ENCODE measurements around the gene SEC31B. TPM values are rescaled to one million over a fixed set of nuclear protein-coding genes. Genes with fewer than 3 reads are reported as not detected.

SEC31B gene
- total RNA-seq, 1 experiment from 2014 or later: 6.3 TPM

DNA sequence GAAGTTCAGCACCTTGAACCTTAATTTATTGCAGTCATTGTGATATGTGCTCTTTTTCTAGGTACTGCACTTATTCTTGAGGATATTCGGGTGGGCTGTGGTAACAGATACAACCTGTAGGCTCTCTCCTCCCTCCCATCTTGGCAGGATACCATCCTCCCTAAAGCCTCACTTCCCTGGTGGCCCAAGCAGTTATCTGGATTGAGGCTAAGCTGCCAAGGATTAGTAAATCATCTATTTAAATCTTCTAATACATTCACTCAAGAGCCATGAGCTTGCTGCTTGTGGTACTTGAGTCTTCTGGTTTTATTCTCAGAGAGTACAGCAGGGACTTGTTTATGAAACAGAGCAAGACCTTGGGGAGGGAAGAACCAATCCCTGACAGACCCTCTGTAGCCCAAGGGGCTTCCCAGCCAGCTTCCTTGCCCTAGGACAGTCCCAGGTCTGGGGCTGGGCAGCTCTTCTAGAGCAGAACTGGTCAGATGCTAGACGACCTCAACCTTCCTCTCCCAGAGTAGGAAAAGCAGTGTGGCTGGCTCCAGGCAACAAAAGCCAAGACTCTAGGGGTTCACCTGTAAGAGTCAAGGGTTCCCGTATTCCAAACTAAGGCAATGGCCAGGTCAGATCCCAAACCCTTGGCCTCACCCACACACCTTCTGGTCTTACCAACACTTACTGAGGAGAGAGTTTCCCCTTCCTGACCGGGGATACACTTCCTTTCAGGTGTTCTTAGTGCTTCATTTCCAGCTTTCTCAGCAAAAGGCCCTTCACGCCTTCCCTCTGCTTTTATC lies 35.6 kb downstream of the SEC31B start:
- H3K9me3 ChIP-seq (ENCODE audit: control insufficient read depth, low read depth, low read length): no peaks in the 10 kb centered on the region
- peaks cover 96% of the 10 kb centered on the region for H3K27me3 Mint-ChIP-seq (ENCODE audit: low read depth)
- peaks cover 50 to 52% of the 10 kb centered on the region in 2 experiments for H3K4me1 Mint-ChIP-seq
- no peak overlapping the region for H3K56ac ChIP-seq (ENCODE audit: insufficient read length, low read depth, low read length)
- no peaks in the 10 kb centered on the region for H4K20me1 ChIP-seq (ENCODE audit: control insufficient read depth, insufficient read depth, insufficient read length)
- DNase-seq: no peak
- no peaks in the 10 kb centered on the region for H3K79me1 ChIP-seq (ENCODE audit: insufficient read depth, low read depth, low read length, poor library complexity, severe bottlenecking)
- no peak overlapping the region for H3K27ac ChIP-seq (ENCODE audit: insufficient read length, low read depth, low read length)
- H3K23me2 ChIP-seq (ENCODE audit: insufficient read length, low read depth, low read length, poor library complexity, severe bottlenecking): peaks cover 8% of the 10 kb centered on the region
- no peak overlapping the region for H3K14ac ChIP-seq (ENCODE audit: insufficient read depth, low read length)
- H4K5ac ChIP-seq (ENCODE audit: insufficient read length, low read depth, low read length): no peak overlapping the region
- no peak overlapping the region for H2BK20ac ChIP-seq (ENCODE audit: low read depth, low read length, poor library complexity, severe bottlenecking)
- H3K4me2 ChIP-seq (ENCODE audit: insufficient read depth, insufficient read length, low read length): no peak overlapping the region
- H4K91ac ChIP-seq (ENCODE audit: insufficient read length, low read depth, low read length): no peak overlapping the region
- no peak overlapping the region for H2AK5ac ChIP-seq (ENCODE audit: insufficient read length, low read length)
- H2BK15ac ChIP-seq (ENCODE audit: low read depth, low read length): no peak overlapping the region
- no peak overlapping the region for H2AFZ ChIP-seq (ENCODE audit: low read length)
- peaks cover 0 to 6% of the 10 kb centered on the region in 2 experiments; a peak in 2 of 5 replicates for H3K9me3 Mint-ChIP-seq
- peaks cover 72% of the 10 kb centered on the region for H3K27me3 ChIP-seq (ENCODE audit: insufficient read depth, low read length)
- H2BK5ac ChIP-seq (ENCODE audit: insufficient read length, low read length): no peak overlapping the region
- H2BK12ac ChIP-seq (ENCODE audit: insufficient read length, low read depth, low read length): no peak overlapping the region
- H4K8ac ChIP-seq (replicated peaks; ENCODE audit: insufficient read length, low read depth, low read length): no peak overlapping the region
- no peak overlapping the region for H2BK120ac ChIP-seq (ENCODE audit: low read depth, low read length, poor library complexity, severe bottlenecking)
- H3K23ac ChIP-seq (ENCODE audit: insufficient read length, low read depth, low read length): no peak overlapping the region
- no peaks in the 10 kb centered on the region for H3K79me2 ChIP-seq (ENCODE audit: insufficient read depth, low read length)
- H3K36me3 Mint-ChIP-seq (ENCODE audit: insufficient read depth in 1 of 3, low read depth in 3 of 3): peaks cover 5 to 14% (median 14%) of the 10 kb centered on the region in 3 experiments
- no peak overlapping the region for H3K18ac ChIP-seq (ENCODE audit: insufficient read length, low read depth, low read length)
- H3K4me3 Mint-ChIP-seq: no peak overlapping the region
- H3K27ac Mint-ChIP-seq: no peak overlapping the region; a peak in 1 of 7 replicates
- H3K4me1 ChIP-seq (ENCODE audit: insufficient read depth, low read length): peaks cover 7% of the 10 kb centered on the region
- H3K4ac ChIP-seq (ENCODE audit: low read depth, low read length): no peak overlapping the region
- no peak overlapping the region for H3K9ac ChIP-seq (ENCODE audit: extremely low read depth, insufficient read length, low read length)
- TF ChIP-seq, protein P1, sequence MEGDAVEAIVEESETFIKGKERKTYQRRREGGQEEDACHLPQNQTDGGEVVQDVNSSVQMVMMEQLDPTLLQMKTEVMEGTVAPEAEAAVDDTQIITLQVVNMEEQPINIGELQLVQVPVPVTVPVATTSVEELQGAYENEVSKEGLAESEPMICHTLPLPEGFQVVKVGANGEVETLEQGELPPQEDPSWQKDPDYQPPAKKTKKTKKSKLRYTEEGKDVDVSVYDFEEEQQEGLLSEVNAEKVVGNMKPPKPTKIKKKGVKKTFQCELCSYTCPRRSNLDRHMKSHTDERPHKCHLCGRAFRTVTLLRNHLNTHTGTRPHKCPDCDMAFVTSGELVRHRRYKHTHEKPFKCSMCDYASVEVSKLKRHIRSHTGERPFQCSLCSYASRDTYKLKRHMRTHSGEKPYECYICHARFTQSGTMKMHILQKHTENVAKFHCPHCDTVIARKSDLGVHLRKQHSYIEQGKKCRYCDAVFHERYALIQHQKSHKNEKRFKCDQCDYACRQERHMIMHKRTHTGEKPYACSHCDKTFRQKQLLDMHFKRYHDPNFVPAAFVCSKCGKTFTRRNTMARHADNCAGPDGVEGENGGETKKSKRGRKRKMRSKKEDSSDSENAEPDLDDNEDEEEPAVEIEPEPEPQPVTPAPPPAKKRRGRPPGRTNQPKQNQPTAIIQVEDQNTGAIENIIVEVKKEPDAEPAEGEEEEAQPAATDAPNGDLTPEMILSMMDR (conservative IDR thresholded peaks at IDR 0.05): no peak
- no CpG with 5 or more reads among the region's 5 CpGs for WGBS (ENCODE audit: extremely low coverage, insufficient read length, low lambda C conversion rate)
- H3T11ph ChIP-seq (ENCODE audit: low read length): no peak overlapping the region
